ENCODE data around the gene PAK1. TPM values are rescaled to one million over a fixed set of nuclear protein-coding genes. Genes with fewer than 3 reads are reported as not detected.

PAK1 gene
- total and polyA plus RNA-seq, 2 of the 4 experiments (the other 2 are of a cell fraction): 34.3 to 60.6 TPM

- no peak overlapping the region for H3K9ac ChIP-seq (ENCODE audit: low read depth, low read length)
- in situ Hi-C loops (cut with MboI; ENCODE audit: low sequenced_read_pairs): no loop called here
Measured at GRCh38 chr11:77403211-77403610, 70.7 kb downstream of the PAK1 start.

More at GRCh38 chr11:77403211-77403610, 70.7 kb downstream of the PAK1 start:
- no peak overlapping the region for H3K4ac ChIP-seq (ENCODE audit: low read depth, low read length)
- H3K14ac ChIP-seq (replicated peaks; ENCODE audit: low read depth, low read length): no peak overlapping the region
- no peak overlapping the region for H3K18ac ChIP-seq (ENCODE audit: low read depth, low read length)
- H3K23ac ChIP-seq (ENCODE audit: low read depth, low read length): no peak overlapping the region
- H3K79me1 ChIP-seq (ENCODE audit: low read depth in 1 of 2, low read length in 2 of 2): peaks cover 32 to 68% of the 10 kb centered on the region in 2 experiments; a peak in 3 of 4 replicates
- no TSS peak for BruUV-seq (replicated peaks)
- WGBS, 2 experiments (ENCODE audit: extremely low coverage in 2 of 2, insufficient read length in 1 of 2): 100% methylated on average over 1 of the region's 1 CpG; no CpG with 5 or more reads in 1 of the 2 experiments
- POLR2A ChIA-PET (ENCODE audit: unreplicated experiment): no interaction called here
- CTCF ChIA-PET: no interaction called here
- peaks cover 9% of the 10 kb centered on the region; the same call in 1 of the 2 replicates for H4K20me1 ChIP-seq (ENCODE audit: insufficient read depth, low read length)
- no peaks in the 10 kb centered on the region for H3K9me3 ChIP-seq (ENCODE audit: control insufficient read depth, insufficient read depth, low read length)
- no peaks in the 10 kb centered on the region for H3K36me3 ChIP-seq (ENCODE audit: control insufficient read depth, insufficient read depth, low read length)
- no peak overlapping the region for H3K27ac ChIP-seq (ENCODE audit: insufficient read depth, low read length)
- no peak overlapping the region for H4K8ac ChIP-seq (ENCODE audit: low read depth in 2 of 2, low read length in 2 of 2)
- H3K9me1 ChIP-seq (ENCODE audit: insufficient read depth, low read length): peaks cover 8% of the 10 kb centered on the region
- H2AK5ac ChIP-seq (ENCODE audit: low read depth, low read length): no peak overlapping the region
- H2BK20ac ChIP-seq (ENCODE audit: low read depth, low read length): no peak overlapping the region
- no peak overlapping the region for H2AK9ac ChIP-seq (replicated peaks; ENCODE audit: low read depth, low read length, poor library complexity)
- H2AFZ ChIP-seq (replicated peaks; ENCODE audit: low read length, poor library complexity): no peak overlapping the region
- intact Hi-C loops (cut with micrococcal nuclease): no loop called here
- H3K4me3 ChIP-seq (ENCODE audit: insufficient read depth, low read depth, low read length): no peak overlapping the region
- no peaks in the 10 kb centered on the region for H3K27me3 ChIP-seq (ENCODE audit: control insufficient read depth, insufficient read depth, low read length)
- H3K4me2 ChIP-seq (ENCODE audit: low read depth, low read length): no peak overlapping the region
- dilution Hi-C loops (cut with HindIII; ENCODE audit: low sequenced_read_pairs, unreplicated experiment): no loop called here
- no peak overlapping the region for H2BK5ac ChIP-seq (ENCODE audit: low read depth, low read length, poor library complexity, severe bottlenecking)
- no peak overlapping the region for H3K56ac ChIP-seq (ENCODE audit: extremely low read depth, insufficient read depth, low read length)
- no peak overlapping the region for H2BK15ac ChIP-seq (ENCODE audit: low read depth, low read length)
- H4K5ac ChIP-seq (ENCODE audit: low read depth, low read length): no peak overlapping the region
- no peak for DNase-seq
- TF ChIP-seq RAD21 (IDR thresholded peaks at IDR 0.05; ENCODE audit: low read length): no peak
- no peak for TF ChIP-seq MAZ (IDR thresholded peaks at IDR 0.05; ENCODE audit: borderline replicate concordance, low read depth, low read length)
- no peak for TF ChIP-seq POLR2A (IDR thresholded peaks at IDR 0.05; ENCODE audit: low read depth, low read length)
- no peak for TF ChIP-seq CHD1 (IDR thresholded peaks at IDR 0.05; ENCODE audit: low read depth, low read length)
- TF ChIP-seq BHLHE40 (IDR thresholded peaks at IDR 0.05; ENCODE audit: low read depth, low read length): no peak
- no peak for TF ChIP-seq MAFK (IDR thresholded peaks at IDR 0.05; ENCODE audit: low read depth, low read length)
- TF ChIP-seq, protein P1, sequence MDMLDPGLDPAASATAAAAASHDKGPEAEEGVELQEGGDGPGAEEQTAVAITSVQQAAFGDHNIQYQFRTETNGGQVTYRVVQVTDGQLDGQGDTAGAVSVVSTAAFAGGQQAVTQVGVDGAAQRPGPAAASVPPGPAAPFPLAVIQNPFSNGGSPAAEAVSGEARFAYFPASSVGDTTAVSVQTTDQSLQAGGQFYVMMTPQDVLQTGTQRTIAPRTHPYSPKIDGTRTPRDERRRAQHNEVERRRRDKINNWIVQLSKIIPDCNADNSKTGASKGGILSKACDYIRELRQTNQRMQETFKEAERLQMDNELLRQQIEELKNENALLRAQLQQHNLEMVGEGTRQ (IDR thresholded peaks at IDR 0.05; ENCODE audit: low read depth, low read length): no peak
- no peak for TF ChIP-seq MXI1 (IDR thresholded peaks at IDR 0.05; ENCODE audit: borderline replicate concordance, low read depth, low read length)
- no peak overlapping the region for H4K91ac ChIP-seq (ENCODE audit: insufficient read depth, low read depth, low read length)
- H2BK120ac ChIP-seq (ENCODE audit: low read depth, low read length): no peak overlapping the region
- H3K4me1 ChIP-seq (ENCODE audit: control insufficient read depth, insufficient read depth, low read length): peaks cover 7% of the 10 kb centered on the region; the same call in 1 of the 2 replicates
- ATAC-seq (ENCODE audit: low read depth): no peak

Measured in IMR-90 (cell line).